Prostate gland (tissue), 2 donors: ENCODE measurements around the gene CYP2D6. TPM values are rescaled to one million over a fixed set of nuclear protein-coding genes. Genes with fewer than 3 reads are reported as not detected.
"Not testable (repeated sequence)": the region's sequence is repeated elsewhere in the genome, so short reads cannot be mapped to it uniquely, and the experiment has no call there.

Experiments
- DNase-seq: peaks from one replicate; pipeline ENCODE4 v3.0.0-alpha.2; 2019; ENCODE audit warnings: low spot score
- H3K27ac ChIP-seq, 2 donors: fragments of 200-600 bp; sonication (generic); 2 replicates each; pipeline ENCODE4 v1.5.1; 2017 to 2019
- H3K27me3 ChIP-seq: fragments of 200-600 bp; sonication (generic); replicated peaks from 2 replicates; pipeline ENCODE4 v1.5.1; 2019; ENCODE audit not compliant: insufficient read depth
- H3K36me3 ChIP-seq, 2 donors: fragments of 200-600 bp; sonication (generic); 1 replicate in 1 of 2; 2 replicates in 1 of 2; pipeline versions ENCODE4 v1.5.1 to v1.8.1; 2017 to 2019
- H3K4me1 ChIP-seq: fragments of 200-600 bp; sonication (generic); replicated peaks from 2 replicates; pipeline ENCODE4 v1.5.1; 2019
- H3K4me3 ChIP-seq, 2 donors: fragments of 200-600 bp; sonication (generic); 2 replicates each; pipeline ENCODE4 v1.5.1; 2017 to 2019
- H3K9me3 ChIP-seq: fragments of 200-600 bp; sonication (generic); 2 replicates; pipeline ENCODE4 v1.5.1; 2017
- POLR2A ChIP-seq: fragments of 450-650 bp; IDR thresholded peaks from one replicate; pipeline ENCODE4 v1.6.1; 2016; ENCODE audit warnings: antibody characterized with exemption, mild to moderate bottlenecking
- POLR2AphosphoS5 ChIP-seq: sonication (generic); formaldehyde crosslinking; IDR thresholded peaks from one replicate; pipeline ENCODE4 v1.6.1; 2017; ENCODE audit warnings: antibody characterized with exemption
- WGBS: methylation state at CpG from one replicate; pipeline ENCODE4 v1.1.5; 2018; 5-methylcytosine and 5-hydroxymethylcytosine counted together
- intact Hi-C: fragments of 100-400 bp; cut with DNase I; formaldehyde crosslinking; loops from one replicate; pipeline ENCODE4 v1.14.2; 2022
- total RNA-seq, 2 donors: library from RNA; depleted of rRNA; stranded (reverse); fragments of >200 nt; gene quantifications; one replicate each; pipeline ENCODE4 v1.1.0, GENCODE V29; 2016
- TF ChIP-seq, protein P1 (sequence below), 4 experiments: fragments of 200-600 bp in 2 of 4; fragments of 450-650 bp in 2 of 4; sonication (generic) in 2 of 4; IDR thresholded peaks; 1 replicate in 3 of 4; 2 replicates in 1 of 4; pipeline ENCODE4 v1.5.1; 2016 to 2019; ENCODE audit warnings: antibody characterized with exemption in 4 of 4, mild to moderate bottlenecking in 2 of 4, moderate library complexity in 2 of 4

The CYP2D6 gene
- total RNA-seq, 2 donors from 2014 or later: 0.73 to 5.2 TPM

DNA sequence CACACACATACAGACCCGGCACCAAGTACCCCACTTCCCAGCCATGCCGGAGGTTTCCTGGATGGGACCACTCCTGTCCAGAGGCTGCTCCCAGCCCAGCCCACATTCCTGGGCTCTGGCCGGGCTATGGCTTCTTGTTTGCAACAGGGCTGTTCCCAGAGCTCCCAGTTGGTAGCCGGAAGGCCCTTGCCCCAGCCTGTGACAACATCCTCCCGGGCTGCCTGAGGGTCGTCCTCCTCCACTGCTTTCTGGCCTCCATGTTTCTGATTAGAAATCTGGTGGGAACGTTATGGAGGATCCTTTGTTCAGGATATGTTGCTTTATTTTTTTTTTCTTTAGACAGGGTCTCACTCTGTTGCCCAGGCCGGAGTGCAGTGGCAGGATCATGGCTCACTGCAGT is 952 bp upstream of the CYP2D6 start:
- intact Hi-C loops: no loop called here
- TF ChIP-seq, protein P1, sequence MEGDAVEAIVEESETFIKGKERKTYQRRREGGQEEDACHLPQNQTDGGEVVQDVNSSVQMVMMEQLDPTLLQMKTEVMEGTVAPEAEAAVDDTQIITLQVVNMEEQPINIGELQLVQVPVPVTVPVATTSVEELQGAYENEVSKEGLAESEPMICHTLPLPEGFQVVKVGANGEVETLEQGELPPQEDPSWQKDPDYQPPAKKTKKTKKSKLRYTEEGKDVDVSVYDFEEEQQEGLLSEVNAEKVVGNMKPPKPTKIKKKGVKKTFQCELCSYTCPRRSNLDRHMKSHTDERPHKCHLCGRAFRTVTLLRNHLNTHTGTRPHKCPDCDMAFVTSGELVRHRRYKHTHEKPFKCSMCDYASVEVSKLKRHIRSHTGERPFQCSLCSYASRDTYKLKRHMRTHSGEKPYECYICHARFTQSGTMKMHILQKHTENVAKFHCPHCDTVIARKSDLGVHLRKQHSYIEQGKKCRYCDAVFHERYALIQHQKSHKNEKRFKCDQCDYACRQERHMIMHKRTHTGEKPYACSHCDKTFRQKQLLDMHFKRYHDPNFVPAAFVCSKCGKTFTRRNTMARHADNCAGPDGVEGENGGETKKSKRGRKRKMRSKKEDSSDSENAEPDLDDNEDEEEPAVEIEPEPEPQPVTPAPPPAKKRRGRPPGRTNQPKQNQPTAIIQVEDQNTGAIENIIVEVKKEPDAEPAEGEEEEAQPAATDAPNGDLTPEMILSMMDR (IDR thresholded peaks at IDR 0.05): no peak
- TF ChIP-seq POLR2A (no peak), POLR2AphosphoS5 (no peak)
- 59% methylated on average over 8 of the region's 8 CpGs for WGBS
- Histone ChIP-seq H3K9me3 (no peaks in the 10 kb centered on the region), H3K4me3 (no peak overlapping the region), H3K36me3 (no peaks in the 10 kb centered on the region), H3K27ac (no peak overlapping the region), H3K4me1 (no peaks in the 10 kb centered on the region), H3K27me3 (no peaks in the 10 kb centered on the region)
- DNase-seq: no peak

DNA sequence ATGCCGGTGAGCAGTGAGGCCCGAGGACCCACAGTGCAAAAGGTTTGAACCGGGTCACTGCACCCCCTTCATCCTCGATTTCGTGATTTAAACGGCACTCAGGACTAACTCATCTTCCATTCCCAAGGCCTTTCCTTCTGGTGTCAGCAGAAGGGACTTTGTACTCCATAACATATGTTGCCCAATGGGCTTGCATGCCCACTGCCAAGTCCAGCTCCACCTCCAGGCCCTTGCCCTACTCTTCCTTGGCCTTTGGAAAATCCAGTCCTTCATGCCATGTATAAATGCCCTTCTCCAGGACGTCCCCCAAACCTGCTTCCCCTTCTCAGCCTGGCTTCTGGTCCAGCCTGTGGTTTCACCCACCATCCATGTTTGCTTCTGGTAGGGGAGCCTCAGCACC is 428 bp downstream of the CYP2D6 start:
- H3K9me3 ChIP-seq, DNase-seq, H3K27ac ChIP-seq, H3K27me3 ChIP-seq, H3K36me3 ChIP-seq, H3K4me1 ChIP-seq, intact Hi-C loops, H3K4me3 ChIP-seq: not testable (repeated sequence)
- WGBS: 33% methylated on average over 1 of the region's 7 CpGs

DNA sequence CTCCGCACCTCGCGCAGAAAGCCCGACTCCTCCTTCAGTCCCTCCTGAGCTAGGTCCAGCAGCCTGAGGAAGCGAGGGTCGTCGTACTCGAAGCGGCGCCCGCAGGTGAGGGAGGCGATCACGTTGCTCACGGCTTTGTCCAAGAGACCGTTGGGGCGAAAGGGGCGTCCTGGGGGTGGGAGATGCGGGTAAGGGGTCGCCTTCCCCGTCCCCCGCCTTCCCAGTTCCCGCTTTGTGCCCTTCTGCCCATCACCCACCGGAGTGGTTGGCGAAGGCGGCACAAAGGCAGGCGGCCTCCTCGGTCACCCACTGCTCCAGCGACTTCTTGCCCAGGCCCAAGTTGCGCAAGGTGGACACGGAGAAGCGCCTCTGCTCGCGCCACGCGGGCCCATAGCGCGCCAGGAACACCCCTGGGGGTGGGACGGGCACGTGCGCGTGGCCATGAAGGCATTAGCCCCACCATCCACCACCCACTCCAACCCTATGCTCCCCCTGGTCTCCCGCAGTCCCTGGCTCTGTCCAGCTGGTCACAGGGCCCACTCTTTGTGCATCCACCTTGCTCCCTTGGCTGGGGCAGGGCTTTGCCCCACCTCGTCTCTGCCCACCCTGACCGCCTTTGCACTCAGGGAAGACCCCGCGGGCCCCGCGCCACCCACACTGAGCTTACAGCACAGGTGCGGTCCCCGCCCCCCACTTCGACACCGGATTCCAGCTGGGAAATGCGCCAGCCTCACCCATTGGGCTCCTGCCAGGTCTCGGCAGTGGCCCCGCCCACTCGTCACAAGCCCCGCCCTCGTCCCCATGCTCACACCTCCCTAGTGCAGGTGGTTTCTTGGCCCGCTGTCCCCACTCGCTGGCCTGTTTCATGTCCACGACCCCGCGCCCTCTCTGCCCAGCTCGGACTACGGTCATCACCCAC is 1.6 kb downstream of the CYP2D6 start:
- H3K36me3 ChIP-seq, H3K9me3 ChIP-seq, H3K27me3 ChIP-seq, intact Hi-C loops, DNase-seq, H3K4me3 ChIP-seq, H3K27ac ChIP-seq, H3K4me1 ChIP-seq: not testable (repeated sequence)
- 76% methylated on average over 64 of the region's 65 CpGs for WGBS

DNA sequence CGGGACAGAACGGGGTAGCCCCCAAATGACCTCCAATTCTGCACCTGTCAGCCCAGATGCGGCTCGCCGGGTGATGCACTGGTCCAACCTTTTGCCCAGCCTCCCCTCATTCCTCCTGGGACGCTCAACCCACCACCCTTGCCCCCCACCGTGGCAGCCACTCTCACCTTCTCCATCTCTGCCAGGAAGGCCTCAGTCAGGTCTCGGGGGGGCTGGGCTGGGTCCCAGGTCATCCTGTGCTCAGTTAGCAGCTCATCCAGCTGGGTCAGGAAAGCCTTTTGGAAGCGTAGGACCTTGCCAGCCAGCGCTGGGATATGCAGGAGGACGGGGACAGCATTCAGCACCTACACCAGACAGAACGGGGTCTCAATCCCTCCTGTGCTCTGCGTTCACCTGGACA is 2.6 kb downstream of the CYP2D6 start:
- H3K27me3 ChIP-seq, H3K27ac ChIP-seq, H3K9me3 ChIP-seq, H3K4me3 ChIP-seq, H3K36me3 ChIP-seq, intact Hi-C loops, H3K4me1 ChIP-seq, DNase-seq: not testable (repeated sequence)
- 85% methylated on average over 13 of the region's 13 CpGs for WGBS

DNA sequence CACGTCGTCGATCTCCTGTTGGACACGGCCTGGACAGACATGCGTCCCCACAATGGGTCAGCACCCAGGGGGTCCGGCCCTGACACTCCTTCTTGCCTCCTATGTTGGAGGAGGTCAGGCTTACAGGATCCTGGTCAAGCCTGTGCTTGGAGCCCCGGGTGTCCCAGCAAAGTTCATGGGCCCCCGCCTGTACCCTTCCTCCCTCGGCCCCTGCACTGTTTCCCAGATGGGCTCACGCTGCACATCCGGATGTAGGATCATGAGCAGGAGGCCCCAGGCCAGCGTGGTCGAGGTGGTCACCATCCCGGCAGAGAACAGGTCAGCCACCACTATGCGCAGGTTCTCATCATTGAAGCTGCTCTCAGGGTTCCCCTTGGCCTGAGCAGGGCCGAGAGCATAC is 3.0 kb downstream of the CYP2D6 start:
- H3K9me3 ChIP-seq: no peaks in the 10 kb centered on the region
- no peaks in the 10 kb centered on the region for H3K36me3 ChIP-seq
- 94% methylated on average over 16 of the region's 16 CpGs for WGBS
- TF ChIP-seq POLR2A (no peak), POLR2AphosphoS5 (no peak)
- TF ChIP-seq, protein P1 (IDR thresholded peaks at IDR 0.05): no peak
- no peak overlapping the region for H3K4me3 ChIP-seq
- intact Hi-C loops: no loop called here
- H3K4me1 ChIP-seq: no peaks in the 10 kb centered on the region
- no peak for DNase-seq
- no peaks in the 10 kb centered on the region for H3K27me3 ChIP-seq
- no peak overlapping the region for H3K27ac ChIP-seq

DNA sequence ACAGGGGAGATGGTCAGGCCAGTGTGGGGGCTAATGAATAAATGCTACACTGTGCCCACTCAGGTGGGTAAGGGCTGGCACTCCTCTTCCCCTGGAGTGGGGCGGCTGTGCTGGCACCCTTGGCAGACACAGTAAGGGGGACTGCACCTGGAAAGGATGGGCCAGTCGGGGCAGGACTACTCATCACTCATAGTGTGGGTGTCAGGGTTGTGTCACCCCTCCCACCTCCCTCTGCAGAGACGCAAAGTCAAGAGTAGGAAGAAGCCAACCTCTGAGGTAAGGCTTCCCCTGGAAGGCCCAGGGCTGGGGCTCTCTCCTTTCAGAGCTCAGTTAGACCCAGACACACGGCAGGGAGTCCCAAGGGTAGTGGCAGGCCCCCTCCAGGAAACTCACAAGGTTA is 7.1 kb downstream of the CYP2D6 start:
- WGBS: no CpG with 5 or more reads among the region's 4 CpGs

DNA sequence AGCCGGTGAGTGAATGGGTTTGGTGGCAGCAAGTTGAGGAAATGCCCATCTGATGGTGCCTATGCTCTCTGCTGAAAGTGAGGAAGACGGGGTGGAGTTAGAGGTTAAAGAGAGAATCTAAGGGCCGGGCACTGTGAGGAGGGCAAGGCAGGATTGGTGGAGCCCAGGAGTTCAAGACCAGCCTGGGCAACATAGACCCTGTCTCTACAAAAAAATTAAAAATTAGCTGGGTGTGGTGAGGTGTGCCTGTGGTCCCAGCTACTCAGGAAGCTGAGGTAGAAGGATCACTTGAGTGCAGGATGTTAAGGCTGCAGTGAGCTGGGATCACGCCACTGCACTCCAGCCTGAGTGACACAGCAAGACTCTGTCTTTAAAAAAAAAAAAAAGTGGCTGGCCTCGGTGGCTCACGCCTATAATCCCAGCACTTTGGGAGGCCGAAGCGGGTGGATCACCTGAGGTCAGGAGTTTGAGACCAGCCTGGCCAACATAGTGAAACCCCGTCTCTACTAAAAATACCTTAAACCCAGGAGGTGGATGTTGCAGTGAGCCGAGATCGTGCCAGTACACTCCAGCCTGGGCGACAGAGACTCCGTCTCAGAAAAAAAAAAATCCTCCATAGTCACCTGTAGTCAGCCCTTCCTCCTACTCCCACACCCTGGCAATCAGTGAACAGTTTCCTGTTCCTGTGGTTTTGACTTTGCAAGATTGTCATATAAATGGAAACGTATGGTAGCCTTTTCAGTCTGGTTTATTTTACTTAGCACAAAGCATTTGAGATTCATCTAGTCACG is 10.2 kb downstream of the CYP2D6 start:
- intact Hi-C loops, H3K4me1 ChIP-seq, H3K9me3 ChIP-seq, H3K27ac ChIP-seq, H3K36me3 ChIP-seq, DNase-seq, H3K4me3 ChIP-seq, H3K27me3 ChIP-seq: not testable (repeated sequence)
- 81% methylated on average over 15 of the region's 15 CpGs for WGBS

More for the DNA sequence above, 7.1 kb downstream of the CYP2D6 start:
- H3K9me3 ChIP-seq, H3K27ac ChIP-seq, H3K36me3 ChIP-seq, DNase-seq, H3K4me3 ChIP-seq, H3K4me1 ChIP-seq, intact Hi-C loops, H3K27me3 ChIP-seq: not testable (repeated sequence)
